ENCODE results near the gene C1QTNF1.

C1QTNF1 gene

GRCh38 chr17:78993241-78993956 lies 30.6 kb upstream of the C1QTNF1 start:
- no peak for DNase-seq

- no peak for DNase-seq
These were observed 29.8 kb upstream of the C1QTNF1 start for GRCh38 chr17:78993981-78994671.

- no peak for DNase-seq
These were observed 28.8 kb upstream of the C1QTNF1 start for GRCh38 chr17:78995022-78995760.

- no peak for DNase-seq
These were observed 28.1 kb upstream of the C1QTNF1 start for GRCh38 chr17:78995761-78996451.

GRCh38 chr17:78996781-78997201 lies 27.2 kb upstream of the C1QTNF1 start:
- DNase-seq: no peak

- DNase-seq: no peak
These were observed 26.7 kb upstream of the C1QTNF1 start for GRCh38 chr17:78997231-78997741.

GRCh38 chr17:78997881-78998280 lies 26.1 kb upstream of the C1QTNF1 start:
- DNase-seq: no peak

- no peak for DNase-seq
These were observed 25.5 kb upstream of the C1QTNF1 start for GRCh38 chr17:78998311-78999055.

- no peak for DNase-seq
These were observed 24.8 kb upstream of the C1QTNF1 start for GRCh38 chr17:78999056-78999768.

GRCh38 chr17:78999947-79000395 lies 24.0 kb upstream of the C1QTNF1 start:
- DNase-seq: no peak

- no peak for DNase-seq
These were observed 23.4 kb upstream of the C1QTNF1 start for GRCh38 chr17:79000396-79001189.

- no peak for DNase-seq
These were observed 22.6 kb upstream of the C1QTNF1 start for GRCh38 chr17:79001190-79002020.

- DNase-seq: no peak
These were observed 21.7 kb upstream of the C1QTNF1 start for GRCh38 chr17:79002291-79002690.

GRCh38 chr17:79002796-79003593 lies 21.0 kb upstream of the C1QTNF1 start:
- DNase-seq: no peak

- no peak for DNase-seq
These were observed 20.1 kb upstream of the C1QTNF1 start for GRCh38 chr17:79003661-79004411.

GRCh38 chr17:79005063-79005861 lies 18.7 kb upstream of the C1QTNF1 start:
- peak; percentile 70 for DNase-seq

GRCh38 chr17:79006046-79006445 lies 17.9 kb upstream of the C1QTNF1 start:
- DNase-seq: no peak

All from DMS79 treated with DMSO at 0.1 percent for 48 hours (cell line).